Hematopoietic multipotent progenitor cell (in vitro differentiated cells): ENCODE results near the gene AVPR1A. TPM values are rescaled to one million over a fixed set of nuclear protein-coding genes. Genes with fewer than 3 reads are reported as not detected.
"Not testable (repeated sequence)": the region's sequence is repeated elsewhere in the genome, so short reads cannot be mapped to it uniquely, and the experiment has no call there.

Experiments used
- DNase-seq, 3 donors: peaks; one replicate each; pipeline ENCODE4 v3.0.0-alpha.2; 2011 to 2015; ENCODE audit warnings: low read depth in 2 of 3, low spot score in 2 of 3
- total RNA-seq: library from RNA; depleted of rRNA; stranded (reverse); fragments of >200 nt; gene quantifications from one replicate; pipeline ENCODE4 v1.2.3, GENCODE V29; 2012

Gene AVPR1A
- total RNA-seq = 0.27 TPM

- peak in 1 of 3 donors; percentile 26 for DNase-seq
Measured at GRCh38 chr12:63150713-63151622, at the start of gene AVPR1A. TSS of gene AVPR1A (minus strand) at chr12:63151201. CDS start at chr12:63150836, 365 bp downstream.

- DNase-seq = no peak
Measured at GRCh38 chr12:63196168-63196567, 45.2 kb upstream of the AVPR1A start.

- no peak for DNase-seq
Measured at GRCh38 chr12:63179224-63179623, 28.2 kb upstream of the AVPR1A start.

GRCh38 chr12:63170321-63170720 lies 19.3 kb upstream of the AVPR1A start:
- DNase-seq = no peak

- DNase-seq = not testable (repeated sequence)
Measured at GRCh38 chr12:63167741-63168140, 16.7 kb upstream of the AVPR1A start.

- DNase-seq = no peak
Measured at GRCh38 chr12:63164911-63165310, 13.9 kb upstream of the AVPR1A start.

- no peak for DNase-seq
Measured at GRCh38 chr12:63163541-63163940, 12.5 kb upstream of the AVPR1A start.

GRCh38 chr12:63155375-63155774 lies 4.4 kb upstream of the AVPR1A start:
- DNase-seq = no peak

GRCh38 chr12:63154560-63154959 lies 3.6 kb upstream of the AVPR1A start:
- DNase-seq = no peak

- DNase-seq = no peak
Measured at GRCh38 chr12:63152321-63152700, 1.3 kb upstream of the AVPR1A start.

- DNase-seq = peak in 2 of 3 donors; percentile 61 to 79
Measured at GRCh38 chr12:63151623-63152320, 771 bp upstream of the AVPR1A start.

GRCh38 chr12:63149909-63150712 lies 890 bp downstream of the AVPR1A start:
- DNase-seq = peak in 2 of 3 donors; percentile 52 to 58

GRCh38 chr12:63144556-63144955 lies 6.4 kb downstream of the AVPR1A start:
- DNase-seq = no peak

- DNase-seq = no peak
Measured at GRCh38 chr12:63138488-63138887, 12.5 kb downstream of the AVPR1A start.

GRCh38 chr12:63133981-63134380 lies 17.0 kb downstream of the AVPR1A start:
- DNase-seq = no peak

GRCh38 chr12:63132201-63132600 lies 18.8 kb downstream of the AVPR1A start:
- DNase-seq = no peak

- DNase-seq = peak in 1 of 3 donors; percentile 16
Measured at GRCh38 chr12:63129927-63130326, 21.1 kb downstream of the AVPR1A start.

GRCh38 chr12:63124778-63125177 lies 26.2 kb downstream of the AVPR1A start:
- no peak for DNase-seq

GRCh38 chr12:63103494-63104131 lies 47.4 kb downstream of the AVPR1A start:
- DNase-seq = peak in 2 of 3 donors; percentile 30 to 49

- no peak for DNase-seq
Measured at GRCh38 chr12:63101920-63102319, 49.1 kb downstream of the AVPR1A start.
